Retina (tissue), 1 donor: ENCODE measurements around the gene KIAA1755.
"Not testable (repeated sequence)": the region's sequence is repeated elsewhere in the genome, so short reads cannot be mapped to it uniquely, and the experiment has no call there.

ENCODE experiments used
- DNase-seq: peaks from one replicate; pipeline ENCODE4 v3.0.0-alpha.2; 2016

Gene KIAA1755

DNA sequence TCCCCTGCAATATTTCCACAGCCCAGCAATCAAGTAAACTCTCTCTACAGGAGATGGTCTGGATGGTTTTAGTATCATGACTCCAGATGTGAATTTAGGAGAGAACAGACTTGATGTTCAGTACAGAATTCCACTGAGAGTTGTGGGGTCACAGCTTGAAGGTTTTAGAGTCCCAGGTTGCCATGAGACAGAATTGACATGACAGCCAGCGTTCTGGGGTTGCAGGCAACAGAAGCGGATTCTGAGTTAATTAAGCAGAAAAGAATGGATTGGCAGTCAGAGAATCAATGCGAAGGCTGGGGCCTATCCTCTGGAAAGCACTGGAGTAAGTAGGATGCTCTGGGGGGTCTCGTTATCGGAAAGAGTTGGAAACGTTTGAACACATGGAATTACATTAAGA lies 2.4 kb upstream of the KIAA1755 start:
- no peak for DNase-seq

DNA sequence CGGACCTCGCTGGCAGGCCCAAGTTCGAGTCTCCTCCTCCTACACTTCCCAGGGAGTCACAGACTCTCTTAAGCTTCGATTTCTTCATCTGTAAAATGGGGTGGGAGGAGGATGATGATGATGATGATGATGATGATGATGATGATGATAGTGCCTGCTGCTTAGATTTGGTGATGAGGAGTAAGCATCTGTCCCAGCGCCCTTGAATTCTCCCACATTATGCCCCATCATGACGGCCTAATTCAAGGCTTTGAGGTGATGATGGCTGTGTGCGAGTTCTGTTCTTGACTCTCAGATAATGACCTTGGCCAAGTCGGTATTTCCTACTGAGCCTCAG lies 487 bp upstream of the KIAA1755 start:
- no peak for DNase-seq

DNA sequence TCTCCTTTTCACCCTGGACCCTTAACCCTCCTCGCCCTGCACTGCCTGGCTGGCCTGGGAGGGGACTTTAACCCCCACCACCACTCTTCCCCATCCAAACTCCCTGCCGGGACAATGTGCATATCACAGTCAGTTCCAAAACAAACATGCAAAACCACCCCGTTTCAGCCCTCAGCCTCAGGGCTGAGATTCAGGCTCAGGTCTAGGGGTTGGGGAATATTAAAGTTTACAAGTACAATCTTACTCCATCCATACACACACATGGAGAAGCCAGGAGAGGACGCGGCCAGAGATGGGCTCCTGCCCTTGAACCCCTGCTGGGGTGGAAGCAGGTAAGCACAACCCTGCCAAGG lies 534 bp downstream of the KIAA1755 start:
- no peak for DNase-seq

DNA sequence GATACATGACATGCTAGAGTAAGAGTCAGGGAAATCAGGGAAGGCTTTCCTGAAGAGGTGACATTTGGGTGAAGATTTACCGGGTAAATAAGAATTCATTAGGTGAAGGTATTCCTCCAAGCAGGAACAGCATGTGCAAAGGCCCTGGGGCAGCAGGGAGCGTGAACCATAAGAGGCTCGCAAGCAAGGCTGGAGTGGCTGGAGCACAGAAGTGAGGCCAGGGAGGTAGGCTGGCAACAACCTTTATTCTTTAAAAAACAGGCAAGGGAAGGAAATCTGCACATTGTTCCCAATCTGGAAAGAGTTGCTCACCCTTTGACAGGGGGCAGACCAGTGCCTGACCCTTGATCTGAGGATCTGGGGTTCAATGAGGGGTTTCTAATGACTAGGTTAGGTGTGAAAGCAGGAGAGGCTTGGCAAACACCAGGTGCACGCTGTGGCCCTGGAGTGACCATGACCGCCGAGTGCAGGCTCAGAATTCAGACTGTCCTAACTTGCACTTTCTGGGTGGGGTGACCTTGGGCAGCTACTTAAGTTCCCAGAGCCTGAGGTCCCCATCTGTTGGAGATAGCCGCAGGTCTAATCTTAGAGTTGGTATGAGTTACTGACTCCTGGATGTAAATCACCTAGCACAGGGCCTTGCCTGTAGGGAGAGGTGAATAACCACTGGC lies 1.9 kb downstream of the KIAA1755 start:
- DNase-seq: no peak

DNA sequence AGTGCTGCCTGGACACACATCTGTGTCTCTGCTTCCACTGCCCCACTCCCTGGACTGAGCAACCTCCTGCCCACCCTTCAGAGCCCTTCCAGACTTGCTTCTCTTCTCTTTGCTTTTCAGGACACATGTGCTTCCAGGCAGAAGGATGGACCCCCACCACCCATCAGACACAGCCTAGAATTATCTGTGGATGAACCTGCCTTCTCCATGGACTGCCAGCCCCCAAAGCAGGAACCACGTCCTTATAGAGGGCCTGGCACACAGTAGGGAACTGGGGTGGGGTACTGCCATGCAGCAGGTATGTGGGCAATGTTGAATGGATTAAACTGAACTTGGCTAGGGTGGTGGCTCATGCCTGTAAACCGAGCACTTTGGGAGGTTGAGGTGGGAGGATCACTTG lies 3.6 kb downstream of the KIAA1755 start:
- no peak for DNase-seq

DNA sequence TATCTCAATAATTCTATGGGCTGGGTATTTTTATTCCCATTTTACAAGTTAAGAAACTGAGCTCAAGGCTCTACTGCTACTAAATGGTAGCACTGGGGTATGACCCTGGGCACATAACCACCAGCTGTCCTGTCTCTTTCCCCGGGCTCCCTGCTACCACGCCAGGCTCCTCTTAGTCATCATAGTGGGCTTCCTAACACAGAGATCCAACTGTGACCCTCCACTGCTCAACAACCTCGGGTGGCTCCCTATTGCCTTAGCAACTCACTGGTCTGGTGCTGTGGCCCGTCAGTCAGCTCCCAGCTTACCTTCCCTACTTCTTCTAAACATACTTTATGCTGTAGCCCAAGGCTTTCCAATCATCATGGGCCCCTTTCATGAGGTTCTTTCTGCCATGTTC lies 4.5 kb downstream of the KIAA1755 start:
- DNase-seq: no peak

DNA sequence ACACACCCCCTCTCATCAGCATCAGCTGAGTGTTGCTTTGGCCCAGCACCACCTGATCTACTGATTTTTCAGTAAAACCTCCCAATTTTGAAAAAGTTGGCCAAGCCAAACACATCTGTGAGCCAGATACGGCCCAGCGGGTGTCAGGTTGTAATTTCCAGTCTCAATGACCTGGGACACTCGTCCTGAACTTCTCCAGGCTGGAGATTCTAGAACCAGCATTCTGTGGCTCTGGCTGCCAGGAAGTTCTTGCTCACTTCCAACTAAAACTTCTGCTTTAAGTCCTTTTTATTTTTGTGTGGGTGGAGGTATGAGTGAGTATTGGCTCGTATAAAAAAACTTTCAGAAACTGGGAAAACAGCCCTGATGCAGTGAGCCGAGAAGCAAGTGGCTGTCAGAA lies 5.1 kb downstream of the KIAA1755 start:
- DNase-seq: no peak

DNA sequence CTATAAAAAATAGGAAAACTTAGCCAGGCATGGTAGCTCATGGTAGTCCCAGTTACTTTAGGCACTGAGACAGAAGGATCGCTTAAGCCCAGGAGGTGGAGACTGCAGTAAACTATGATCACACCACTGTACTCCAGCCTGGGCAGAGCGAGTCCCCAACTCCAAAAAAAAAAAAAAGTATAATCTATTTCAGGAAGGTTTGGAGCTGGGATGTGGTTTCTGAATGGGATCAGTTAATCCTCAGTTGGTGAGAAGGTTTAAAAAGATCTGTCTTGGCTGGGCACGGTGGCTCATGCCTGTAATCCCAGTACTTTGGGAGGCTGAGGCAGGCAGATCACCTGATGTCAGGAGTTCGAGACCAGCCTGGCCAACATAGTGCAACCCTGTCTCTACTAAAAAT lies 5.9 kb downstream of the KIAA1755 start:
- not testable (repeated sequence) for DNase-seq

DNA sequence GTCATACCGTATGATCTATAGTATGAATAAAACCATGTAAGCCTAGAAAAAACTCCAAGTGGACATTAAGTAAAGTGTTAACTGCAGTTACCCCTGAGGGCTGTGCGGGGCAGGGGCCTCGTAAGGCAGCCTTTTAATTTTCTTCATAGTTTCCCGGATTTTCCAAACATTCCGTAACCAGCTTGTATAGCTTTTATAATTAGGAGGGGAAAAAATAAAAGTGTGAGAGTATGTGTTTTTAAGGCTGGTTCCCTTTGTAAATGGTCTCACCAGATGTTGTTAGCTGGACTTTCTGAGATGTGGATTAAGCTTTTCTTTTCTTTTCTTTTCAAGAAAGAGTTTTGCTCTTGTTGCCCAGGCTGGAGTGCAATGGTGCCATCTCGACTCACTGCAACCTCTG lies 7.0 kb downstream of the KIAA1755 start:
- no peak for DNase-seq

DNA sequence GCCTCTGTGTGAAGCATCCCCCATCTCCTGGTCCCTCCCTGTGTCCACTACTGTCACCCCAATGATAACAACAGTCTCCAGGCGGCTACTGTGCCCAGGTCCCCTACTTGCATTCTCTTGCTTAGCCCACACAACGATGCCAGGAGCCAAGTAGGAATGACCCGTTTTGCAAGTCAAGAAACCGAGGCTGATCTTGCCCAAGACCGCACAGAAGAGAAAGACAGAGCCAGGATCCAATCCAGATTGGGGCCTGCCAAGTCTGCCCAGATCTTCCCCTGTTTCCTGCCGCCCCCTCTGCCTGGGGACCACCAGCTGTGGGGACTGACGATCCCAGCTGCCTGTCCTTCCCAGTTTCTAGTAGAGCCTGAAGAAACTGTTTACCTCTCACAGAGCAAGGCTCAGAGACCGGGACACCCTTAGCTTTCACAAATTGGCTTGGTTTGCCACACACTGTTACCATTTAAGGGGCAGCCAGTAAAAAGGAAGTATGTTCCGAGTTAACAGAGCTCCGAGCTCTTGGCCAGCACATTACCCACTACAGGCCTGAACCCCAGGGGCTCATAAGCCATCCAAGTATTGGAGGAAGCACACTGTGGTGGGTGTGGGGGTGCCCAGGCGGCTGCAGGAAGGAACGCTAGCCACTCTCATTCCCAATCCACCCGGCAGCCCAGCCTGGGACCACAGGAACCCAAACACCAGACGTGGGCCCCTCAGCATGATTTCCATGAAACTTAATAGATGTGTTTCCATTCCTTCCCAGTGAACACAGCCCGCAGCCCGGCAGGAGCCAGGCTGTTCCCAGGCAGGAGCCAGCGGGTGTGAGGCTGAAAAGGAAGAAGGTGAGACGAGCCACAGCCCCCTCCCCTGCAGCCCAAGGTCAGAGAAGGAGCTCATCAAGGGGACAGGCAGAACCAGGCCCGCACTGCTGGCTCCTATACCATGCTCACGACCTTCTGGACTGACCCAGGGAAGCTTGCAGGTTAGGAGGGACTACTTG lies 7.9 kb downstream of the KIAA1755 start:
- no peak for DNase-seq

DNA sequence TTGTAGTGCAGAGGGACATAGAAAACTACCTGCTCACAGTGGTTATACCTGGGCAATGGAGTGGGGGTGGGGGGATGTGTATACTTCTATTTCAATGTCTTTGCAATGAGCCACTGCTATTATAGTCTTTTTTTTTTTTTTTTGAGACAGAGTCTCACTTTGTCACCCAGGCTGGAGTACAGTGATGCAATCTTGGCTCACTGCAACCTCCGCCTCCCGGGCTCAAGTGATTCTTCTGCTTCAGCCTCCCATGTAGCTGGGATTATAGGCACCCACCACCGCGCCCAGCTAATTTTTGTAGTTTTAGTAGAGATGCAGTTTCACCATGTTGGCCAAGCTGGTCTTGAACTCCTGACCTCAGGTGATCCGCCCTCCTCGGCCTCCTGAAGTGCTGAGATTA lies 9.1 kb downstream of the KIAA1755 start:
- not testable (repeated sequence) for DNase-seq

DNA sequence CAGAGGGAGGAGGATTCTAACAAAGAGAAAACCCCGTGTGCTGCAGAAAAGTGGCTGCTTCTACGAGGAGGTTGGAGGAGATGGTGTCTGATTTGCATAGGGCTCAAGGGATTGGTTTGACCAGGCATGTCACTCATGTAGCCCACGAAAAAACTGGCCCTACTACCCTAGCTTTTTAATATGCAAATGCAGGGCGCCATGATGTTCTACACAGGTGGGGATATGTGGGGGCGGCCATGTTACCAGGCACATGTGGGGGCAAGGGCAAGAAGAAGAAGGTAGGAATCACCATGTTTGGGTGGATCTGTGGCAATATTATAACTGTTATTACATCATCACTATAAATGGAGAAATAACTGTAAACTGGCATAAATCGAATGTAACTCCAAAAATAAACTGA lies 9.9 kb downstream of the KIAA1755 start:
- DNase-seq: no peak

DNA sequence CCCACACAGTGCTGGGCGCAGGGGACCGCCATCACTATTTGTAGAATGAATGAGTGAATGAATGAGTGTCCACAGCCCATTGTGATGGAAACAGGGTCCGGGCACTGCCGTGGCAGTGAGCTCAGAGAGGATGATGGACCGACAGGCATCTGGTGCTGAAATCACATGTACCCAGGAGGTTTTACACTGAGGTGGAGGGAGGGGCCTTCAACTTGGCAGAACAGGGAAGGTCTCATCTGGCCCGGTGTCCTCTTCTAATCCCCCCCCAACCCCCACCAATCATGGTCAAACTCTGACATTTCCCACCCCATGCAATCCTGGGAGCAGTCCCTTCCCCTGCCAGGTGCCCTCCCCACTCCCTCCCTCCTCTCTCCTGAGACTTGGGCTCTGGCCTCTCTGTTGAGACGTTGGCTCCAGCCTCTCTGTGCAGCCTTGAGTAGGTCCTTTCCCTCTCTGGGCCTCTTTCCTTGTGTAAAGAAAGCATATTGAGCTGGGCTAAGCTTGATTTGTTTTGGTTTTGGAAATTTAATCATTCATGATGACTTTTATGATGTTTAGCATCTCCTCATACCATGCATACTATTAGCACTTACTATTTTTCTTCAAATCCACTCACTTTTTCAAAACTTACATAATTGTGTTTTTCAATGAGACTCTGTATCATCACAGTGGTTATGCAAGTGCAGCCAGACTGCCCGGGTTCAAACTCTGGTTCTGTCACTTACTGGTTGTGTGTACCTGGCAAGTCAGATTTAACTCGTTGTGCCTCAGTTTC lies 10.8 kb downstream of the KIAA1755 start:
- no peak for DNase-seq

DNA sequence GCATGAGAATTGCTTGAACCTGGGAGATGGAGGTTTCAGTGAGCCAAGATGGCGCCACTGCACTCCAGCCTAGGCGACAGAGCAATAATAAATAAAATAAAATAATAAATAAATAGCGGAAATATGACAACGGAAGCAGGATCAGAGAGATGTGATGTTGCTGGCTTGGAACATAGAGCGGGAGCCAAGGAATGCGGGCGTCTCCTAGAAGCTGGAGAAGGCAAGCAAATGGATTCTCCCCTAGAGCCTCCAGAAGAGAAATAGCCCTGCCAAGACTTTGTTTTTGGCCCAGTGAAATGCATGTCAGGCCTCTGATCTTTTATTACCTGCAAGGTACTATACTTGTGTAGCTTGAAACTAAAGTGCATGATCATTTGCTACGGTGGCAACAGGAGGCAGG lies 12.4 kb downstream of the KIAA1755 start:
- DNase-seq: no peak

DNA sequence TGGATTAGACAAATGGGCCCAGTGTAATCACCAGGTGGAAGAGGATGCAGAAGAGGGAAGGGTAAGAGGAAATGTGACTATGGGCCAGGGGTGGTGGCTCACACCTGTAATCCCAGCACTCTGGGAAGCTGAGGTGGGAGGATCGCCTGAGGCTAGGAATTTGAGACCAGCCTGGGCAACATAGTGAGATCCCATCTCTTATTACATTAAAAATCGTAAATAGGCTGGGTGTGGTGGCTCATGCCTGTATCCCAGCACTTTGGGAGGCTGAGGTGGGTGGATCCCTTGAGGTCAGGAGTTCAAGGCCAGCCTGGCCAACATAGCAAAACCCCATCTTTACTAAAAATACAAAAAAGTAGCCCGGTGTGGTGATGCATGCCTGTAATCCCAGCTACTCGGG lies 12.8 kb downstream of the KIAA1755 start:
- DNase-seq: not testable (repeated sequence)

DNA sequence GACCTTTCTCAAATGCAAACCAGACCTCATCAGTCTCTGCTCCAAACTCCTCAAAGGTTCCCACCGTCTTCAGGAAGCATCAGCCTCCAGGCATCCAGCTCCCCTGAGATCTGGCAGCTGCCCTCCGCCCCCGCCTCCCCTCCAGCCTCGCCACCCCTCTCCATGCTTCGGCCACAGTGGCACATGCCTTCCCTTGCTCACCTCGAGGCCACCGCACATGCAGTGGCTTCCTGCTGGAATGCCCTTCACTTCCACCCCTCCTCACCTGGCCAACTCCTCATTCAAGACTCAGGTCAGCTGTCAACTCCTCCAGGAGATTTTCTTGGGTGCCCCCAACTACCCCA lies 13.4 kb downstream of the KIAA1755 start:
- DNase-seq: no peak

DNA sequence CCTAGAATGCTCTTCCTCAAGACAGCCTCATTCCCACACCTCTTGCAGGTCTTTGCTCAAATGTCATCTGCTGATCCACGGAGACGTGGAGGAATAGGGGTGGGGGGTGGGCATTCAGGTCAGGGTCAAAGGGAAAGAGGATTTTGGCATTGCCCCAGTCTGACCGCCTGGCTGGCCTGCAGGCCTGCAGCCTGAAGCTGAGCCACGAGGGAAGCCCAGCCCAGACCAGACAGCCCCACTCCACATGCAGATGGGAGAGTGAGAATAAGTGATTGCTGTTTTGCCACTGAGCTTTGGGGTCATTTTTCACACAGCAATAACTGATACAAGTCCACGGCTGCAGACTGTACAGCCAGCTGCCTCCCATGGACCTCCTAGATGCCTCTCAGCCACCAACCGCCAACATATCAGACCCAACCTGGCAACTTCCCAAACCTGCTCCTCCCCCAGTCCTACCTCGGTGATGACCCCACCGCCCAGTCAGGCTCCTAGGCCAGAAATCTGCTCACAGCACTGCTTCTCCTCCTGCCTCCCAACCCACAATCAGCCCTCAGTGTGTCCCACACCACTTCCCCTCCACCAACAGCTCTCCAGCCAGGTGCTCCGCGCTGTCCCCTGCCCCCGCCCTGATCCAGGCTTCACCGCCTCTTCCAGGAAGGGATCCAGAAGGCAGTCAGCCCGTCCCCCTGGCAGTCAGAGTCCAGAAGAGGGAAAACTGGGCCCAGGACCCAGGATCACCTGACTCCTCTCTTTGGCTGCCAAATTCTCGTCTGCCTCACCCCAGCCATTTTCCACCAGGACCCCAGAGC lies 14.0 kb downstream of the KIAA1755 start:
- DNase-seq: no peak

DNA sequence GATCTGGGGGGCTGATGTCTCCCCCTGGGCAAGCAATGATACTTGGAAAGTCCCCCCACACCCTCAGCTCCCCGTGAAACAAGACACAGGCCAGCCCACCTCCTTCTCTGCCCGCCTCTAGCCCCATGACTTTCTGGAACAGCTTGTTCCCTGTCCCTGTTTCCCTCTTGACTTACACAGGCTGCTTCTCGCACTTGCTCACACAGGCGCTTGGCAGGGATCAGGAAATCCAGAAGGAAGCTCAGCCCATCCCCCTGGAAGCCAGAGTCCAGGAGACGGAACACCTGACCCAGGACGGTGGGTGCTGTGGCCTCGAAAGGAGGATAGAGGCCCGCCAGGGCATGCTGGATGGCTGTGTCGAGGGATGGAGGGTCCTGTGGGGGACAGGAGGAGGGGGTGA lies 14.8 kb downstream of the KIAA1755 start:
- DNase-seq: no peak

DNA sequence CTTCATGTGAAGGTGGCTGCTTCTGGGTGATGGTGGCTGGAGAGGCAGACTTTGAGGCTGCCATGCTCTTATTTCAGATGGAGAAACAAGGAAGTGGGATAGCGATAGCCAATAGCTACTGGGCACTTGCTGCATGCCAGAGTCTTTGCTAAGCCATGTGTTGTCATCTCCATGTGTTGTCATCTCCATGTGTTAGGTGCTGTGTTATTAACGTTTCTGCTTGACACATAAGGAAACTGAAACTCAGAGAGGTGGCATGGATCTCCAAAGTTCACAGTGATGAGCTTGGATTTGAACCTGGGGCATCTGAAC lies 16.9 kb downstream of the KIAA1755 start:
- no peak for DNase-seq

DNA sequence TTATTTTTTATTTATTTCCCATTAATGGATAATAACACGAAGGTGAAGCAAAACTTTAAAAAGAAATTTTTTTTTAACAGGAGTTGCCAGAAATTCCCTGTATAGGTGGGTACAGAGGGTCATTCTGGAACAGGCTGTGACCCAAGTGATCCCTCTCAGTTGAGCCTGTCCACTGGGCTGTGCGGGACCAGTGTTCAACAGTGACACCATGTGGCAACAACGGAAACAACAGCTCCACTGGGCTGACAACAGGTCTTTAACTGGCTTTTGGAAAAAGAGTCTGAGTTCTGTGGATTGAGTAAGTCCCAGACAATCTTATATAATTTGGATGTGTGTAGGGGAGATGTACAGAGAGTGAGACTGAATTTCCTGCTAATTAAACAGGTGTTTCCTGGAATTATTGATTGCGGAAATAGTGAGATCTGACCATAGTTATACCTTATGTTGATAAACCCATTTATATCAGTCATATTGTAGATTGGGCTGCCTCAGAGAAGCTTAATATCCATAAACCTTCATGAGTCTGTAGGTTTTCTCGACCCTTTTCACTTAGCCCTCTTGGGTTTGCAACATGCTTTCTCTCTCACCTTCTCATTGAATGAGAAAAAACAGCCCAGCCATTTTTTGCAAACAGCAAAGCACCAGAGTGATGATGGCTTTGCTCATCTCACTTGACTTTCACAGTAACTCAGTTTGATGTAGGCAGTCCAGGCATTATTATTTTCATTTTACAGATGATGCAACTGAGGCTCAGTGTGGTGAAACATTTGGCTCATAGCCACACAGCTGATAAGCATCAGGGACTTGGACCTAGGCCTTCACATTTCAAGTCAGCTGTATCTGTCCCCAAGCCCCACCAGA lies 17.5 kb downstream of the KIAA1755 start:
- DNase-seq: no peak

DNA sequence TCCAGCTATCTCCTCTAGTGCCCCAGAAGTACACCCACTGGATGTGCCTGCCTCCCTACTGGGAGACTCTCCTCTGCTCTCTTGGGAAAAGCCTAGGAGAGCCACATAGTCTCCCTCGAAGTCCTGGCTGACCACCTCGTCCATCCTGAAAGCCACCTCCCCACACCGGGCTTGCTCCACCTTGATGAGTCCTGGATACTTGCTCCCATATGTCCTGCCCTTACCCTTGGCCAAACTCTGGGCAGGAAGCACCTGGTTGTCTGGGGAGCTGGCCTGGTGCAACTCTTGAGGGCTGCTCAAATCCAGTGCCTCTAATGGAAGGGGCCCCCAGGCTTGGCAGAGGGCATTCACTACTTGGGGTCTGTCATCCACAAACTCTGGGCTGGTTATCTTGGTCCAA lies 19.3 kb downstream of the KIAA1755 start:
- no peak for DNase-seq

DNA sequence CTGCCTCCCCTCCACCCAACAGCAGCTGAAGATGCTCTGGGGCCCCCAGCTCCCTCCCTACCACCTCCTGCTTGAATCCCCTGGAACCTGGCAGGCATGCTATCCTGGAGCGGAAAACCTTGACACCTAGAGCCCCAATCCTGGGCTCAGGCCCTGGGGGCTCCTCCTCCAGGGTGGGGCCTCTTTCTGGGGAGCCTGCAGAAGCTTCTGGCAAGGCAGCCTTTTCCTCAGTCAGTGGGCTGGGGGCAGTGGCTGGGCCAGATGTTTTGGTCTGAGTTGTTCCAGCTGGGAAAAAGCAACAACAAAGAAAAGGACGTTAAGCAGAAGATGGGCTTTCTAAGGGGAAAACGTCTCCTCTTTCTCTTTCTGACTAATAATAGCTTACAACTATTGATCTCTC lies 21.1 kb downstream of the KIAA1755 start:
- no peak for DNase-seq
